GM19397 (cell line): ENCODE results near the gene MYO1E.
A peak's percentile ranks its signal among the peaks of the same experiment; 100 is the strongest.
"Not testable (repeated sequence)": the region's sequence is repeated elsewhere in the genome, so short reads cannot be mapped to it uniquely, and the experiment has no call there.

ENCODE experiments used
- ATAC-seq: cut with Tn5 transposase; IDR thresholded peaks from one replicate; pipeline ENCODE4 v1.9.1; 2021; ENCODE audit warnings: mild to moderate bottlenecking, moderate library complexity; ENCODE audit not compliant: unreplicated experiment

The MYO1E gene

DNA sequence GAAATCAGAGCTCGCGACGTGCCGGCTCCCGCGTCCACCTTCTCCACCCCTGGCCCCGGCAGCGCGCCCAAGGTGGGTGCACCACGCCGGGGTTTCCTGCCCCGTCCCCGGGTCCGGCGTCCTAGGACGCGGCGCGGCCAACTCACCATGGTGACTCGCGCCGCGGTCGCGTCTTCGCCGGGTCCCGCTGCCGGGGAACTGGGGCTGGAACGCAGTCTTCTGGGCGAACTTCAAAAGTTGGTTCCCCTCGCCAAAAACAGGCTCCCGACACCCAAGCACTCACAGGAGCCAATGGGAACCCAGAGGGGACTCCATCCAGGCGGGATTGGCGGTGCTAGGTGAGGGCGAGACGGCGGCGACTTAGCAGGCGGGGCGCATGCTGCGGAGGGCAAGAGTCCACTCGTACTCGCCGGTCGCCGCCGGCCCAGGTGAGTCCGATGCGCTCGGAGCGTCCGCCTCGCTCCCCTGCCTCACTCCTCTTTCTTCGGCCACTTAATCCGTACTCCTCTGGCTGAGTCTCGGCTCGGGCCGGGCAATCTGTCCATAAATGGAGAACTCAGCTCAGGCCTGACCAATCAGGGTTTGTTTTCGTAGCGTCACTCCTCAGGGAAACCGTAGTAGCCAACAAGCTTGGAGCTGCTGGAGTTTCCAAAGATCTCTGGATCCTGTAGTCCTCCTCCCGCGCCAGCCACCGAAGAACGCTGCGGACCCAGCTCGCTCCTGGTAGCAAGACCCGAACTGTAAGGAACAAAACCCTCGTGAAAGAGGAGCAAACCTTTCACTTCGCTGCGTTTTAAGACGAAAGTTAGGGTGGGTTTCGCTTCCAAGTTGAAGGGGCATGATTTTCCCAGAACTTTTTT lies at the start of gene MYO1E:
Gene MYO1E, minus strand, starts transcription at position 520 of the 860 bp plus-strand sequence. Its CDS starts 371 bp downstream, at position 149.
- peak; percentile 51 for ATAC-seq

DNA sequence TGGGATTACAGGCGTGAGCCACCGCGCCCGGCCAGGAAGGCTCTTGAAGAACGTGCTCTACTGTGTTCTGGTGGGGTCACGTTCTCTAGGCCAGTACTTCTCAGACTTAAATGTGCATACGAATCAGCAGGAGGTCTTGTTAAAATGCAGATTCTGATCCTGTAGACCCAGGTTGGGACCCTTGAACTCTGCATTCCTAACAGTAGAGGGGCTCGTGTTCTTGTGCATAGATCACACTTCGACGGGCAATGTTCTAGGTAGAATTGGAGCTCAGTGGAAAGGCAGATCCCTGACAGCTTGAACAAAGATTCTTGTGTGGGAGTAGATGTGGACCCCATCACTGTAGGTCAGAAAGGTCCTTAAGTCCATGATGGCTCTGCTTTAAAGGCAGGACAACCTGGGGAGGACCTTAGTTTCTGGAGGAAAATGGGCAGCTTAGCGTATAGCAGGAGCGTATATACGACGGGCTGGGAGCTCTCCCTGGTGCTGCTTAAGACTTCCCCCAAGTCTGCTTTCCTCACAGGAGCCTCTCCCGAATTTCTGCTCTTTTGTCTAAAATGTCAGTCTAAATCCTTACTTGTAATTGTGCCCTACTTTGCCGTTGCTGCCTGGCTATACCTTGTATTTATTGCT lies 48.4 kb upstream of the MYO1E start:
- no peak for ATAC-seq

DNA sequence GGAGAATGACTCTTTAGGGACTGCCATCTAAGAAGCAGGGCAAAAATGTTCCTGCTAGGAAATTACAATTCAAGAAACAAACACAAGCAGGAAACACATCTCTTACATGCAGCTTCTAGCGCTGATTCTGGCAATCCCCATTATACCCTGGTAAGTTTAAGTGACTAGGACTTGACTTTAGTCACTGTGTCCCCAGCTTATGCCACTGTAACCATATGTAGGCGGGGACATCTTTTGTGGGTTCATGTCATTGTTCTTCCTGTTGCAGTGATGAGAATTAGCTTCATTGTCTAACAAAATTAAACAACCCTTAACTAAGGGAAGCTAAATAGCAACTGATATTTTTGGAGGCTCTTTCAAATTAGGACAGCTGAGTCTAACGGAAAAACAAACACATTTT lies 47.4 kb upstream of the MYO1E start:
- ATAC-seq, result no peak

DNA sequence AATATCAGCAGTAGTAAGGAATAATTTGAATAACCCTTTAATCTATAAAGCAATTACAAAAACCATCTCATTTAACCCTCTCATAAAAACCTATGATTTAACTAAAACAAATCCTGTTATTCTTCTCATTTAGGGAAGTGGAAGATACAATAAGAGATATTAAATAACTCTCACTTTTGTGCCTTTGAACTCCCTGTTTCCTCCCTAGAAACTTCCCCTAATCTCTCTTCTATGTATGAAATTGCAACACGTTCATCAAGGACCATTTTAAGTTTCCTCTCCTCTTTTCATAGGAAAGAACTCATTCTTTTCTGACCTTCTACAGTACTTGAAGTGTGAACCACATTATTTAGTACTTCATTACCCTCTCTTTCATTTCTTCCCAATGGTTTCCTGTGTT lies 46.5 kb upstream of the MYO1E start:
- ATAC-seq, result no peak

DNA sequence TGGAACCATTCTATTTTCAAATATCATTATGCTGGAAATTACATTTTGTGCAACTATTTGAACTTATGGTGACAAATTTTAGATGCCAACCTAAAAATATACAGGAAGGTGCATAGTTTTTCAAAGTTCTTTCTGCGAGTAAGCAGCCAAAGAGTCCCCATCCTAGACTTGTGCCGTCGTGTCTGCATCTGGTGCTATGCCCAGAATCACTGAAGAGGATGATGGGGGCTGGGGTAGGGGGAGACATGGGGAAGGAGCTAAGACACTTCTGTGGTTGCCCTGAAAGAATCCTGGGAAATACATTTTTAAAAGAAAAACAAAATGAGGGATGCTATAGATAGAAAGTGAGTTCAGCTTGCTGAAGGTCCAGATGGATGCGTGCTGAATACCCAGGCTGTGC lies 44.1 kb upstream of the MYO1E start:
- no peak for ATAC-seq

DNA sequence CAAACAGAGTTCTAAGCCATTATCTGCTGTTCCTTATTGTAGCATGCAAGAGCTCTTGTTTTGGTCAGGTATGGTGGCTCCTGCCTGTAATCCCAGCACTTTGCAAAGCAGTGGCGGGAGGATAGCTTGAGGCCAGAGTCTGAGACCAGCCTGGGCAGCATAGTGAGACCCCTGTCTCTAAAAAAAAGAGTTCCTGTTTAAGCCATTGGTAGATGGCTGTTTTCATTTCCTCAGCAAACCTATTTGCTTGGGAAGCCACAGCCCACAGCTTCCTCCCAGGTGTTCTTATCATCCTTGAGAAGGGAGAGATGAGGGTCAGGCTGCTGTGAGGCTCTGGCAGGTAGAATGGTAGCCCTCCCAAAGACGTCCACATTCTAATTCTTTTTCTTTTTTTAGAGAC lies 40.9 kb upstream of the MYO1E start:
- ATAC-seq, result no peak

DNA sequence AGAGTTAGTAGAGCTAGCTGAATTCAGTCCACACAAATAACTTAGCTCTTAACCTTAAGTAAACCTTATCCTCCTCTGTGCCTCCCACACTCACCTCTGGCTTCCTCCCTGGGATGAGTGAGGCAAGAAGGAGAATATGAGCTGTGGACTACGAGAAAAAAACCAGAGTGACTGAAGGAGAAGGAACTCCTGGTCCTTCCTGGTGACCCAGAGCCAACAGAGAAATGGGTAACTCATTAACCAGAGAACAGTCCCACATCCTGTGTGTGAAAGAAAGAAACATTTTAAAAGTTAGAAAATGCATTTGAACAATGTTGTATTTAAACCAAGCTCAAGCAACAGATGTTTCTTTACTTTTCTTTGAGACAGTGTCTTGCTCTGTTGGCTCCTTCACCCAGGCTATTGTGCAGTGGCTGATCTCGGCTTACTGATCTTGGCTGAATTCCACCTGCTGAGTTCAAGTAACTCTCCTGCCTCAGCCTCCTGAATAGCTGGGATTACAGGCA lies 37.8 kb upstream of the MYO1E start:
- peak; percentile 23 for ATAC-seq

DNA sequence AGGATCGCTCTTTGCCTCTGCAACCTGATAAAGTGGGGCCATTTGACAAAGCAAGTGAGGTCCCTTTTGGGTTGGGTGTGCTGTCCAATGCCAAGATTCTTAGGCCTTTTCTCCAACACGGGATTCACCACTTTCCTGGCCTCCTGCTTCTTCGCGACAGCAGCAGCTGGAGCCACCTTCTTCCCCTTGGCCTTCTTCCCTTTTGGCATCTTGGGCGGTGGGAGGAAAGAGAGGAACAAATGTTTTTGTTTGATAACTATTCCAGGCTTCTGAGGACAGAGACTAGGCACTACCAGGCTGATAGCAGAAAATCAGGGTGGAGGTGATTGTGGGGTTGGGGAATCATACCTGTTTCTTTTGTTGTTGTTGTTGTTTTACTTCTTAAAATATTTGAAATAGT lies 35.3 kb upstream of the MYO1E start:
- ATAC-seq, result no peak

DNA sequence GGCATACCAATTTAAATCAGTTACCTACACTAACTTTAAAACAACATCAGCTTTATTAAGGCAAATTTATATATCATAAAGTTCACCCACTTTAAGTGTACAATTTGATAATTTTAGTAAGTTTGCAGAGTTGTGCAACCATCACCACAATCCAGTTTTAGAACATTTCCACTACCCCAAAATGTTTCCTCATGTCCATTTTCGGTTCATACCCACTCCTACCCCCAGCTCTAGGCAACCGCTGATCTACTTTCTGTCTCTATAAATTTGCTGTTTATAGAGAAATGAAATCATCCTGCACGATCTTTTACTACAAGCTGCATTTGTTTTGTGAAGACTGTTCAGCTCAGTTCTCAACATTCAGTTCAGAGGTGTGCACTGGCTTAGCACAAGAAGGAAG lies 33.8 kb upstream of the MYO1E start:
- no peak for ATAC-seq

DNA sequence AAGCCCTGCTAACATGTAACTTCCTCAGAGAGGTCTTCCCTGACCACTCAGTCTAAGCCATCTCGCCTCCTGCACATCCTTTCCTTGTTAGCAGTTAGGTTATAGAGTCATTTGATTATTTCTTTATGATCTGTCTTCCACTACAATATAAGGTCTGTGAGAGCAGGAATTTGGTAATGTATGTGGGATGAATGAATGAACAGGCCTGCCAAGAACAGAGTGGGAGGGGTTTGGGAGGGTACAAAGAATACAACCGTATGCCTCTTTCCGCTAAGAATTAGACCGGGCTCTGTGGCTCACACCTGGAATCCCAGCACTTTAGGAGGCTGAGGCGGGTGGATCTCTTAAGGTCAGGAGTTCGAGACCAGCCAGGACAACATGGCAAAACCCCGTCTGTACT lies 32.4 kb upstream of the MYO1E start:
- no peak for ATAC-seq

DNA sequence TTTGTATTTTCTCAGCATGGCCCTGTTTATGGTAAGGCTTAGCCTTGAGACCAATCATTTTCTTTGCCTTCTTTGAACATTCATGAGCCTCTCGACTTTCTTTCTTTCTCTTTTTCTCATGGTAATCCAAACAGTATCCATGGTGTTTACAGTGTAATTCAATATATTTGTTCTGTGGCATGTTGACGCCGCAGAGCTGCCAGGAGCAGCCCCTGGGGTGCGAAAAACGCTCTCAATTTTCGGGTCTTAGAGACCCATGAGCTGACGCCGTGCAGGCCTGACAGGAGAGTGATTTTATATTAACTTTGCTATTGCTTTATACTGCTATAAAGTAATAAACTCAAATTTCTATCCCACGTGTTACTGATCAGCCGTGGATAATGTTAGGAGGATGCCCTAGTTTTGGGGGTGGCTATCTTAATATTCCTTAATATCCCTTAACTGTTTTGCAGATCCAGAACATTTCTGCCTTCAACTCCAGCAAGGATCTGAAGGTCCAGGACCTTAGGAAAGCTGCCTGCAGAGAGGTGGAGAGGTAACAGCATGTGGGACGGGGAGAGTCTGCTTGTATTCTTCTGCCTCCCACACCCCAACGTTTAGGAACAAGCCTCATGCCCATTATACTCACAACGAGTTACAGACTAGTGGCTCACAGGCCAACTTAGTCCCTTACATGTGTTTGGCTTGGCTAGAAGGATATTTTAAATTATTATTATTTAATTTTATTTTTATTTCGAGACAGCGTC lies 29.3 kb upstream of the MYO1E start:
- no peak for ATAC-seq

DNA sequence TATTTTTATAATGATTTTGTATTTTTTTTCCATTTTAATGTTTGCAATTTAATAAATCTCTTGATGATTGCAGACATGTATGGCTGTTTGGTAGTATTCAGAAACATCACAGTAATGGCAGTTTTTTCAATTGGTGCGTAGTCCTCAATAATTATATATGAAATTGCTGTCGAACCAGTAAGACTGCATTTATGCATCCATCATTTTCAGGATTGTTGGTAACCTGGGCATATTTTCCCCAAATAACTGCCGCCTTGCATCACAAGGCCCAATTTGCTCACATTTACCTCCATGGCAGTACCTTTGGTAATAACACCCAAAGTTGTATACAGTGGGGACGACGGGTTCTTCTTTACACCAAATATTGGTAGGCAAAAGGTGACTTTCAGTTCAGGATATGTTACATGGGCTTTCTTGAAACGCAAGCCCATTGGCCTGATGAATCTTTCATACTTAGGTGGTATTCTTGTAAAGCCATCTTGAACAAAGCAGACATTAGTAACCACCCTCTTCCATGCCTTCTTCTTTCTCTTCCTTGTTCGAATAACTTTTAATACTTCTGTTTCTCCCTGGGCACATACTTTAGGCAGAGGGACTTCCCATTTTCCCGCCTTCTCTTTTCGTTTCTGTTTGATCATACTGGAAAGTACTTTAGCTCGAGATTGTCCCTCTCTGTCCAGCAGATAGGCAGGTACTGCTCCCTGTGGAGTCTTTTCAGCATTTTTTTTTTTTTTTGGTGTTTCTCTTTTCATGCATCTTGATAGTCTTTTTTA lies 28.6 kb upstream of the MYO1E start:
- ATAC-seq, result not testable (repeated sequence)

DNA sequence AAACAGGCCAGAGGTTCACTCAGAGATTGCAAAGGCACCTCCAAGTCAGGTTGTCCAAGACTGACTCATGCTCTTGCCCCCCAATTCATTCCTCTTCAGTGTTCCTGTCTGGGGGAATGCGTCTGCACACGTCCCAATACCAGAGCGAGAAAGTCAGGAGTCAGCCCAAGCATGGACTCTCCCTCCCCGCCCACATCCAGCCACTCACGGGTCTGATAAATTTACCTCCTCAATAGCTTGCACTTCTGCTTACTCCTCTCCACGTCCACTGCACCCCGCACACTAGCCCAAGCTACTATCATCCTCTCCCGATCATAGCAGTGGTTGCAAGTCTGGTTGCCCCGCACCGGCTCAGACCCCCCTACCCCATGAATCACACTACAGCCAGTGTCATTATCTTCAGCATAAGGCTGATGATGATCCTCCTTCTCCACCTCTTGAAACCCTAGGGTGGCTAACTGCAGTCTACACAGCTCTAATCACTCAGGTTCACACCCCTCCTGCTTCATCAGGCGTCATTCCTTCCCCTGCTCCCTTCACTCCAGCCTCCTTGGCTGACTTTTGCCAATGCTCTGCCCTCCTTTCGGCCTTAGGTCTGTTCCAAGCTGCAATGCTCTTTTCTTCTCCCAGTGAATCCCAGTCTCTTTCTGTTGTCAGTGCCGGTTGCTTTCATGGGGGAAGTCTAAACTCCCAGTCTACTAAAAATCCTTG lies 27.6 kb upstream of the MYO1E start:
- no peak for ATAC-seq

DNA sequence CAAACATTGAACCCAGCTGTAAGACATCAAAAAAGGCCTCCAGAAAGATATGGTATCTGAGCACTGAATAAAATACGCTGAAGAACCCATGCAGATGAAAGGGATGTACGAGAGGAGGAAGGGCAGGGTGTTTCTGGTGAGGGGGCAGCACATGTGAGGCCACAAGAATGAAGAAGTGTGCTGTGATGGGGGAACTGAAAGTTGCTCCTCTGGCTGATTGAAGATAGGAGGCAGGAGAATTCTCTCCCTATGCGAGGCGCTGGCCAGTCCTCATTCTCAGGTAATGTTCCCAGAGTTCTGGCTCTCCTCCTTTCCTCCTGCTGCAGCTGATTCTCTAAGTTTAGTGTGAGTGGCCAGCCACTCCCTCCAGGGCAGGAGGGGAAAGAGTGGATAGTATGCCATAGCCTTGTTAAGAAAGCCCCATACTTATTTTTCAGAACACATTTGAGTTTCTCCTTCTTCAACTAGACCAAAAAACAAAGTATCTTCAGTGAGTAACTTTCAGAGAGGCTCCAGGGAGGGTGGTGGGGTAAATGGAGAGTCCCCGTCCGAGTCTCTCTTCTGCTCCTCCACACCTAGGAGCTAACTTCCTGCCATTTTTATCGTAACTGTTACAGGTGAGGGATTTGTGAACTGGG lies 26.9 kb upstream of the MYO1E start:
- ATAC-seq, result peak; percentile 83

DNA sequence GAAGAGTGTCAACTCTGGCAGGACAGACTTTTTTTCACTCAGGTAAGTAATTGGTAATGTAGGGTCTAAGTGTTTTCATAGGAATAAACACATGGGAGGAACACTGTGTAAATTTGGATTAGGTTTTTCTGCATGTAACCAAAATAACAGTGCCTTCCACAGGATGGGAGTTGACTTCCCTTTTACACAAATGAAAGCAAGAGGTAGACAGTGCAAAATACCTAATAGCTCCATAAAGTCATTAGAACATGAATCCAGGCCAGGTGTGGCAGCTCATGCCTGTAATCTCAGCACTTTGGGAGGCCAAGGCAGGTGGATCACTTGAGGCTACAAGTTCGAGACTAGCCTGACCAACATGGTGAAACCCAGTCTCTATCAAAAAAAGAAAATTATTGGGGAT lies 25.5 kb upstream of the MYO1E start:
- ATAC-seq, result no peak

DNA sequence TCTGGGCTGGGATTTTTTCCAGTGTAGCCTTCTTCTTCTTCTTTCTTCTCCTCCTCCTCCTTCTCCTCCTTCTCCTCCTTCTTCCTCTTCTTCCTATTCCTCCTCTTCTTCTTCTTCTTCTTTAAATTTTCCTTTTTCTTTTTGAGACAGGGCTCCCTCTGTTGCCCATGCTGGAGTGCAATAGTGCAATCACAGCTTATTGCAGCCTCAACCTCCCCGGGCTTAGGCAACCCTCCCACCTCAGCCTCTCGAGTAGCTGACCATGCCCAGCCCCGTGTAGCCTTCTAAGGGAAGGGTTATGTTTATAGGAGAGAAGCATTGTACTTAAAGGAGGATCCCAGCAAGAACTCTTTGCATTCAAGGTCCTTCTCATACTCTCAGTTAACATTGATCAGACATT lies 24.0 kb upstream of the MYO1E start:
- no peak for ATAC-seq

DNA sequence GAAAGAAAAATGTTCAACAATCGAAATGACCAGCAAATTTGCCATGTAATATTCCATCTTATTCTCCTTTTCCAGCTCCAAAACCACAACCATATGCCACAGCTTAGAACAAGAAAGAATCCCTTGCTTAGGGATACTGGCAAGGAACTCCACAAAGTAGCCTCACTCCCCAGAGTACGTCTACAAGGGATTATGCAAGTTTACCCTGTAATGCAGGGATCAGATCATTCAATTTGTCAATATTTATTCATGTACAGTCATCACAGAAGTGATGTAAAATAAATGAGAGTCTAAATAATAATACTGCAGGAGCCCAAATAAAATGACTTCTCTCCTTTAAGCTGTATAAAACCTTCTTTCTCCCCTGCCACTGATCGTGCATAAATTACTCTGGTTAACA lies 23.5 kb upstream of the MYO1E start:
- ATAC-seq, result no peak

DNA sequence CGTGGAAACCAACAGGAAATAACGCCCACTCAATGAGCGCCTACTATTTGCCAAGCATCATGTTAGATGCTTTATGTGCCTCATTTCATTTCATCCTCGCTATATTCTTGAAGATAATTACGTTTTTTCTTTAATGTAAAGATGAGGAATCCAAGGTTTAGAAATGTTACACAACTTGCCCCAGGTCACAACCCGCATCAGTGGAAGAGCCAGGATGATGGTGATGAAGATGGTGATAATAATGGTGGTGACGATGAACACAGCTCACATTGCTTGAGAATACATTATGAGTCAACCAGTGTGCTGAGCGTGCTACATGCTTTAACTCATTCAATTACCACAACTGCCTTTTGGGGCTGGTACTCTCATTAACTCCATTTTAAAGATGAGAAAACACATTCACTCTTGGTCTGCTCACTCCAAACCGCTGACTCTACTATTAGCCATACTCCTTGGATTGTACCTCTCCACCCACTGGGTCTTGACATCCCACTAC lies 21.5 kb upstream of the MYO1E start:
- ATAC-seq, result no peak

DNA sequence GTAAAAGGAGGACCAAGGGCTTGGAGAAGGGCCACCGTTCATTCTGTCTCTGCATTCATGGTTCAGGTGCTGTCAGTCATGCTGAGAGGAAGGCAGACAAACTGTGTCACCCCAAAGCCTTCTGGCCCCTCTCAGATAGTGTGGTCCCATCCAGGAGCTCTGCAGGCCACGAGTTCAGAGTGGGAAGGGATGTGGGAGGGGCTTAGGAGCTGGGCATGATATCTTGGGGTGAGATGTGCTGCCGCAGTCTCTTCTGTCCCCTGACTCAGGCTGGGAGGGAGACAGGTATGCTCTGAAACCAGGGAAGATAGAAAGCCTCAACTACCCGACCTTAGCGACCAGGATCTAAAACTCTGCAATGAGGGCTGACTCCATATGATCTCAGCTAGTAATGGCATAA lies 19.6 kb upstream of the MYO1E start:
- ATAC-seq, result no peak

DNA sequence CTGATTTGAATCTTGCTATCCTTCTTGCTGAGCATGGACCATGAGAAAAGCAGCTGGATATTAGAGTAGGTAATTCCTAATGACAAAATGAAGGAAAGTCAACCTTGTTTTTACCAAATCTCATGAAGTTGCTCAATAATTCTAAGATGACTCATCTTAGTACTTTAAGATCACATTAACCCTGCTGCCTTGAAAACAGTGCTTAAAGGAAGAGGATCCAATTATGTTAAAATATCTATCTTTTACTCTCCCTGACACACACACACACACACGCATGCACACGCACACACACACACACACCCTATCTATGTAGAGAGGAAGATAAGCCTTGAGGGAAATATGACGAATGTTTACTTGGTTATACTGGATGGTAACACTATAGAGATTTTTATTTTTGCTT lies 16.0 kb upstream of the MYO1E start:
- no peak for ATAC-seq
